Progenitor cell of endocrine pancreas (in vitro differentiated cells): ENCODE data around the gene NOS1AP. TPM values are rescaled to one million over a fixed set of nuclear protein-coding genes. Genes with fewer than 3 reads are reported as not detected.

Experiments
- DNase-seq: peaks from one replicate; pipeline ENCODE4 v3.0.0; 2021; ENCODE audit warnings: low spot score; ENCODE audit not compliant: unreplicated experiment
- H3K27ac Mint-ChIP-seq: 2 replicates; pipeline ENCODE4 v1.8.0; 2021; ENCODE audit warnings: mild to moderate bottlenecking, moderate library complexity, mixed read lengths
- H3K27me3 Mint-ChIP-seq: 2 replicates; pipeline ENCODE4 v1.8.0; 2021; ENCODE audit warnings: mixed read lengths
- H3K36me3 Mint-ChIP-seq: 2 replicates; pipeline ENCODE4 v1.8.0; 2022; ENCODE audit warnings: mixed read lengths; ENCODE audit not compliant: insufficient read depth
- H3K4me1 Mint-ChIP-seq: 2 replicates; pipeline ENCODE4 v1.8.0; 2021; ENCODE audit warnings: low read depth, mixed read lengths
- H3K4me3 Mint-ChIP-seq: 2 replicates; pipeline ENCODE4 v1.8.0; 2021; ENCODE audit warnings: low read depth, mild to moderate bottlenecking, moderate library complexity, mixed read lengths
- H3K9me3 Mint-ChIP-seq: 2 replicates; pipeline ENCODE4 v1.8.0; 2021; ENCODE audit warnings: low read depth, mixed read lengths
- total RNA-seq: library from RNA; stranded (reverse); gene quantifications from 2 replicates; pipeline ENCODE4 v1.2.1, GENCODE V29; 2021
- TF ChIP-seq, protein P1 (sequence below): fragments of 200-600 bp; sonication (generic); IDR thresholded peaks from one replicate; pipeline ENCODE4 v1.5.0; 2021; ENCODE audit warnings: antibody characterized with exemption, mild to moderate bottlenecking; ENCODE audit not compliant: unreplicated experiment

Gene NOS1AP
- total RNA-seq, 1 donor from 2014 or later: 5.6 TPM

DNA sequence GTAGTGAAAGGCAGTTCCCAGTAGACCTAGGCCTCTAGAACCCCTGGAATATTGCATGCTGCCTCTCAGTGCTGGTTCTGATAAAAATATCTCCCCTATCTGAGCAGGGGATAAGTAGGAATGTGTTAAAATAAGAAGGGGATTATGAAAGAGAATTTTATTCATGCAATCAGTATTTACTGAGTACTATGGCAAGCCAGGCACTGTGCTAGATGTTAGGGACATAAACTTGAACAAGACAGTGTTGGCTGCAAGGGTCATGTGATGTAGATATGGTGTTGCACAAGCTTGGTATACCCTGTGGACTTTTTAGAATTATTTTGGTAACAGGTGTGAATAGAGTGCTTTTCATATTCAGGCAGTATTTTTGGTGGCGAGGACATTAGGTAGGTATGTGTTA is 23.6 kb downstream of the NOS1AP start:
- H3K36me3 Mint-ChIP-seq: no peaks in the 10 kb centered on the region
- DNase-seq: no peak
- no peaks in the 10 kb centered on the region for H3K9me3 Mint-ChIP-seq
- H3K4me3 Mint-ChIP-seq: no peak overlapping the region
- H3K27ac Mint-ChIP-seq: no peak overlapping the region
- peaks cover 10% of the 10 kb centered on the region for H3K4me1 Mint-ChIP-seq
- no peaks in the 10 kb centered on the region for H3K27me3 Mint-ChIP-seq
- TF ChIP-seq, protein P1, sequence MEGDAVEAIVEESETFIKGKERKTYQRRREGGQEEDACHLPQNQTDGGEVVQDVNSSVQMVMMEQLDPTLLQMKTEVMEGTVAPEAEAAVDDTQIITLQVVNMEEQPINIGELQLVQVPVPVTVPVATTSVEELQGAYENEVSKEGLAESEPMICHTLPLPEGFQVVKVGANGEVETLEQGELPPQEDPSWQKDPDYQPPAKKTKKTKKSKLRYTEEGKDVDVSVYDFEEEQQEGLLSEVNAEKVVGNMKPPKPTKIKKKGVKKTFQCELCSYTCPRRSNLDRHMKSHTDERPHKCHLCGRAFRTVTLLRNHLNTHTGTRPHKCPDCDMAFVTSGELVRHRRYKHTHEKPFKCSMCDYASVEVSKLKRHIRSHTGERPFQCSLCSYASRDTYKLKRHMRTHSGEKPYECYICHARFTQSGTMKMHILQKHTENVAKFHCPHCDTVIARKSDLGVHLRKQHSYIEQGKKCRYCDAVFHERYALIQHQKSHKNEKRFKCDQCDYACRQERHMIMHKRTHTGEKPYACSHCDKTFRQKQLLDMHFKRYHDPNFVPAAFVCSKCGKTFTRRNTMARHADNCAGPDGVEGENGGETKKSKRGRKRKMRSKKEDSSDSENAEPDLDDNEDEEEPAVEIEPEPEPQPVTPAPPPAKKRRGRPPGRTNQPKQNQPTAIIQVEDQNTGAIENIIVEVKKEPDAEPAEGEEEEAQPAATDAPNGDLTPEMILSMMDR: no peak

DNA sequence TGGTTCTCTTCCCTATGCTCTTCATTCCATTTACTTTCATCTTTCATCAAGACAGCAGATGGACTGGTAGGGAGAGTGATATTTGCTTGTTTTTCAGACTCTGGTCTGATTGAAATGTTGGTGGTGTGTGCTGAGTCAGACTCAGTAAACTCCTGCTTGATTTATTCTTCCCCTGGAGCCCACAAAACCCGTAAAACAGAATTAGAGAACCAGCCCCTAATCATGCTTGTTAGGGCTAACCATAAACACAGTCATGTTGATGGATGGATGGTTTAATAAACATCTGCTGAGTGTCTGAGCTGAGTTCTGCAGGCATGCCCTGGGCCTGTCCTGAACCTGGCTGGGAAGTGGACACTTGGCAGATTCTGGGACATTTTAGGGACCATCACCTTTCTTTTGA is 24.8 kb downstream of the NOS1AP start:
- Mint-ChIP-seq H3K4me1 (peaks cover 10% of the 10 kb centered on the region), H3K36me3 (no peaks in the 10 kb centered on the region), H3K9me3 (no peaks in the 10 kb centered on the region), H3K4me3 (no peak overlapping the region), H3K27me3 (no peaks in the 10 kb centered on the region), H3K27ac (no peak overlapping the region)
- TF ChIP-seq, protein P1: no peak
- DNase-seq: no peak

DNA sequence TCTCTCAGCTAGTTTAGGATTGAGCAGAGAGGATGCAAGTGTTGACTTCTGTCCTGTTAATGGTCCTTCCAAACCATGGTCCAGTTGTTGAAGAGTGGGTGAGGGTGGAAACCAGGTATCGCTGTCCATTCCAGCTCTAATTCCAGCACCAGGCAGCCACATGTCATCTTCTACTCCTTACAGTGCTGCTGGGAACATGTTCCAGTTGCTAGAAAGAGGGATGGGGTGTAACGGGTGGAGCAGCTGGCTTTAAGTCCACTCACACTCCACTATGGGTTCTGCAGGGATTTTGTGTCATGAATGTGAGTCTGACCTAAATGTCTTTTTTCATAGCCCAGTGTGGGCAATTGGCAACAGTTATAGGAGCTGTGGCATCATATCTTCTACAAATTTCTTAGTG is 25.2 kb downstream of the NOS1AP start:
- H3K27me3 Mint-ChIP-seq: no peaks in the 10 kb centered on the region
- TF ChIP-seq, protein P1: no peak
- H3K27ac Mint-ChIP-seq: no peak overlapping the region
- H3K4me1 Mint-ChIP-seq: peaks cover 10% of the 10 kb centered on the region
- no peaks in the 10 kb centered on the region for H3K36me3 Mint-ChIP-seq
- H3K9me3 Mint-ChIP-seq: no peaks in the 10 kb centered on the region
- no peak for DNase-seq
- no peak overlapping the region for H3K4me3 Mint-ChIP-seq

DNA sequence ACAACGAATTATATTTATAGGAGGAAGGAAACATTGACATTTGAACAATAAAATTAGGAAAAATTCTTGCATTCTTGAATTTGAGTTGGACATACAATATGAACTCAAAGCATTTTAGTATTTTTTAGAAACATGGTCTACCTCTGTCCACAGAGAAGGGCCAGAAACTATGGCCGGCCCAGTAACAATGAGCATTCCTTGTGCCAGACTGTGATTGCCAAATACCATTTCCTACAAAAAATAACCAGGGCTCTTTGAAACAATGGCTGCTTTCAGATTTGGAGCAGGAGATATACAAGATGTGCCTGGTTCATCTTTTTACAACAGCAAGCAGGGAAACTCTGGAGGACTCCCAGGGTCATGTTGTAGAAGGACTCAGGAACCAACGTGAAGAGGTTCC is 38.4 kb downstream of the NOS1AP start:
- Mint-ChIP-seq H3K4me1 (no peaks in the 10 kb centered on the region), H3K9me3 (peaks cover 19% of the 10 kb centered on the region), H3K27me3 (no peaks in the 10 kb centered on the region), H3K36me3 (peaks cover 2% of the 10 kb centered on the region), H3K27ac (no peak overlapping the region), H3K4me3 (no peak overlapping the region)
- TF ChIP-seq, protein P1: no peak
- no peak for DNase-seq

DNA sequence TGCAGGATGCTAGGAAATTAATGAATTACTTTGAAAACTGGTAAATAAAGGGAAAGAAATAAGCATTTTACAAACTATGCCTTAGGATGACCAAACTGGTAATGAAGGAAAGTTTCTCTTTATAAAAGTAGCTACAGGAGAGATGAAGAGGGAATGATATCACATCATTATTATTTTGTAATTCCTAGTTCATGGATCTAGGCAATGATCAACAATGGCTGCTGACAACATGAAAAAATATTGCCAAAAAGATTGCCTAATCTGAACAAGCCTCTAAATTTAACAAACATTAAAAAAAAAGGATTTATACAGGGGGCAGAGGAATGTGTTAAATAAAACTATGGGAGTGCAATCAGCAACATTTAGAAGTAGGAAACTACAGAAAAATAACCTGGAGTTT is 38.9 kb downstream of the NOS1AP start:
- Mint-ChIP-seq H3K36me3 (no peaks in the 10 kb centered on the region), H3K4me1 (no peaks in the 10 kb centered on the region), H3K4me3 (no peak overlapping the region), H3K27ac (no peak overlapping the region), H3K27me3 (no peaks in the 10 kb centered on the region), H3K9me3 (peaks cover 14% of the 10 kb centered on the region)
- TF ChIP-seq, protein P1: no peak
- DNase-seq: no peak
